HepG2 (cell line): ENCODE data around the gene NDUFB11. TPM values are rescaled to one million over a fixed set of nuclear protein-coding genes. Genes with fewer than 3 reads are reported as not detected.

ENCODE experiments used
- AKNA ChIP-seq: sonication (generic); formaldehyde crosslinking; IDR thresholded peaks from 2 replicates; pipeline ENCODE4 v1.4.0; 2020; ENCODE audit warnings: missing genetic modification reagents, borderline replicate concordance
- CAMTA2 ChIP-seq: sonication (generic); formaldehyde crosslinking; IDR thresholded peaks from 2 replicates; pipeline ENCODE4 v1.4.0; 2020; ENCODE audit warnings: mild to moderate bottlenecking, missing genetic modification reagents, borderline replicate concordance
- CENPBD1 ChIP-seq: sonication (generic); formaldehyde crosslinking; IDR thresholded peaks from 2 replicates; pipeline ENCODE4 v1.8.0; 2022; ENCODE audit warnings: missing genetic modification reagents, low read depth, mild to moderate bottlenecking, borderline replicate concordance
- CSRNP1 ChIP-seq: sonication (generic); formaldehyde crosslinking; IDR thresholded peaks from 2 replicates; pipeline ENCODE4 v1.8.1; 2023; ENCODE audit warnings: mild to moderate bottlenecking, missing genetic modification reagents
- GABPB1 ChIP-seq: IDR thresholded peaks from 2 replicates; pipeline ENCODE4 v1.6.1; 2016; ENCODE audit warnings: mild to moderate bottlenecking, missing genetic modification reagents, moderate library complexity, missing compliant biosample characterization
- KDM5A ChIP-seq: fragments of 200-600 bp; sonication (generic); IDR thresholded peaks from 2 replicates; pipeline ENCODE4 v1.7.0; 2018; ENCODE audit warnings: antibody characterized with exemption, mild to moderate bottlenecking, low read length, borderline replicate concordance
- KDM6A ChIP-seq: IDR thresholded peaks from 2 replicates; pipeline ENCODE4 v1.6.1; 2016; ENCODE audit warnings: low read depth
- MTF2 ChIP-seq: sonication (generic); formaldehyde crosslinking; IDR thresholded peaks from 2 replicates; pipeline ENCODE4 v1.5.0; 2020; ENCODE audit warnings: missing genetic modification reagents, borderline replicate concordance
- NR2C2 ChIP-seq: sonication (generic); formaldehyde crosslinking; IDR thresholded peaks from 2 replicates; pipeline ENCODE4 v1.4.0; 2020; ENCODE audit warnings: missing genetic modification reagents, mild to moderate bottlenecking, moderate library complexity, borderline replicate concordance
- SALL1 ChIP-seq: sonication (generic); formaldehyde crosslinking; IDR thresholded peaks from 2 replicates; pipeline ENCODE4 v1.8.0; 2022; ENCODE audit warnings: mild to moderate bottlenecking, missing genetic modification reagents
- TGIF2 ChIP-seq: IDR thresholded peaks from 2 replicates; pipeline ENCODE4 v1.6.1; 2016; ENCODE audit warnings: control low read depth, missing compliant biosample characterization
- UBTF ChIP-seq: sonication (generic); formaldehyde crosslinking; IDR thresholded peaks from 2 replicates; pipeline ENCODE4 v1.4.0; 2020; ENCODE audit warnings: mild to moderate bottlenecking, missing genetic modification reagents
- ZMYM2 ChIP-seq: sonication (generic); formaldehyde crosslinking; IDR thresholded peaks from 2 replicates; pipeline ENCODE4 v1.8.0; 2022; ENCODE audit warnings: mild to moderate bottlenecking, missing genetic modification reagents
- ZNF205 ChIP-seq: IDR thresholded peaks from 2 replicates; pipeline ENCODE4 v1.6.1; 2018; ENCODE audit warnings: missing biosample characterization, missing genetic modification reagents
- ZNF230 ChIP-seq: sonication (generic); formaldehyde crosslinking; IDR thresholded peaks from 2 replicates; pipeline ENCODE4 v1.4.0; 2020; ENCODE audit warnings: mild to moderate bottlenecking, missing genetic modification reagents
- ZNF232 ChIP-seq: sonication (generic); formaldehyde crosslinking; IDR thresholded peaks from 2 replicates; pipeline ENCODE4 v1.4.0; 2020; ENCODE audit warnings: missing genetic modification reagents, borderline replicate concordance
- ZNF367 ChIP-seq: sonication (generic); formaldehyde crosslinking; IDR thresholded peaks from 2 replicates; pipeline ENCODE4 v1.4.0; 2020; ENCODE audit warnings: missing genetic modification reagents, borderline replicate concordance
- ZNF432 ChIP-seq: sonication (generic); formaldehyde crosslinking; IDR thresholded peaks from 2 replicates; pipeline ENCODE4 v1.5.0; 2020; ENCODE audit warnings: missing genetic modification reagents, mild to moderate bottlenecking, borderline replicate concordance
- ZNF614 ChIP-seq: IDR thresholded peaks from 2 replicates; pipeline ENCODE4 v1.6.1; 2018; ENCODE audit warnings: missing biosample characterization, missing genetic modification reagents, inconsistent platforms, borderline replicate concordance
- ZNF724P ChIP-seq: sonication (generic); formaldehyde crosslinking; IDR thresholded peaks from 2 replicates; pipeline ENCODE4 v1.8.0; 2022; ENCODE audit warnings: missing genetic modification reagents, borderline replicate concordance
- polyA plus RNA-seq, 8 experiments: library from polyadenylated mRNA; depleted of rRNA in 3 of 8; stranded (reverse) in 7 of 8; unstranded in 1 of 8; fragments of >200 nt; fragmentation: Illumina TruSeq in 4 of 8; extraction: Trizol in 4 of 8; gene quantifications; 2 replicates each; pipeline versions ENCODE4 v1.2.1 to v1.2.3, GENCODE V29; 2011 to 2016; ENCODE audit warnings: low read depth in 4 of 8, missing spikeins in 1 of 8, mixed read lengths in 1 of 8; ENCODE audit not compliant: insufficient read depth in 1 of 8
- total RNA-seq, 5 experiments: library from RNA; depleted of rRNA; stranded (reverse); fragments of >200 nt; fragmentation: Illumina TruSeq; extraction: Trizol; gene quantifications; 2 replicates each; pipeline ENCODE4 v1.2.3, GENCODE V29; 2016; ENCODE audit warnings: low read depth in 1 of 5

NDUFB11 gene
- total and polyA plus RNA-seq, 2 of the 13 experiments (the other 11 are each of a cell fraction or from before 2014, with no cell fraction given): 46.6 to 100 TPM

GRCh38 chrX:47129157-47129898, 15.2 kb downstream of the NDUFB11 start (continued):
- 0 out of 2 replicates have a peak, but pooled peaks have one; percentile 30 for TF ChIP-seq UBTF (CRISPR knock-in tag)
- no peak for TF ChIP-seq KDM6A (CRISPR knock-in tag)
- TF ChIP-seq CAMTA2 (CRISPR knock-in tag): no peak
- TF ChIP-seq ZNF724P: no peak
- no peak for TF ChIP-seq ZNF205 (CRISPR knock-in tag)
- peak; percentile 25; the same call in 1 of the 2 replicates for TF ChIP-seq NR2C2 (CRISPR knock-in tag)
- no peak for TF ChIP-seq CSRNP1 (CRISPR knock-in tag)
- TF ChIP-seq AKNA (CRISPR knock-in tag): no peak
- no peak for TF ChIP-seq KDM5A
- TF ChIP-seq TGIF2: peak; percentile 64; the same call in 1 of the 2 replicates
- TF ChIP-seq ZNF367 (CRISPR knock-in tag): no peak
- no peak for TF ChIP-seq CENPBD1 (CRISPR knock-in tag)
- 0 out of 2 replicates have a peak, but pooled peaks have one; percentile 34 for TF ChIP-seq ZNF614 (CRISPR knock-in tag)
- no peak for TF ChIP-seq ZMYM2 (CRISPR knock-in tag)
- TF ChIP-seq ZNF230 (CRISPR knock-in tag): no peak
- no peak for TF ChIP-seq ZNF432 (CRISPR knock-in tag)
- peak; percentile 36; the same call in 1 of the 2 replicates for TF ChIP-seq SALL1 (CRISPR knock-in tag)
- peak; percentile 49 for TF ChIP-seq GABPB1
- no peak for TF ChIP-seq MTF2 (CRISPR knock-in tag)
- no peak for TF ChIP-seq ZNF232 (CRISPR knock-in tag)
